Measurements from ENCODE around the gene DAGLB.
"Not testable (repeated sequence)": the region's sequence is repeated elsewhere in the genome, so short reads cannot be mapped to it uniquely, and the experiment has no call there.

The DAGLB gene

DNA sequence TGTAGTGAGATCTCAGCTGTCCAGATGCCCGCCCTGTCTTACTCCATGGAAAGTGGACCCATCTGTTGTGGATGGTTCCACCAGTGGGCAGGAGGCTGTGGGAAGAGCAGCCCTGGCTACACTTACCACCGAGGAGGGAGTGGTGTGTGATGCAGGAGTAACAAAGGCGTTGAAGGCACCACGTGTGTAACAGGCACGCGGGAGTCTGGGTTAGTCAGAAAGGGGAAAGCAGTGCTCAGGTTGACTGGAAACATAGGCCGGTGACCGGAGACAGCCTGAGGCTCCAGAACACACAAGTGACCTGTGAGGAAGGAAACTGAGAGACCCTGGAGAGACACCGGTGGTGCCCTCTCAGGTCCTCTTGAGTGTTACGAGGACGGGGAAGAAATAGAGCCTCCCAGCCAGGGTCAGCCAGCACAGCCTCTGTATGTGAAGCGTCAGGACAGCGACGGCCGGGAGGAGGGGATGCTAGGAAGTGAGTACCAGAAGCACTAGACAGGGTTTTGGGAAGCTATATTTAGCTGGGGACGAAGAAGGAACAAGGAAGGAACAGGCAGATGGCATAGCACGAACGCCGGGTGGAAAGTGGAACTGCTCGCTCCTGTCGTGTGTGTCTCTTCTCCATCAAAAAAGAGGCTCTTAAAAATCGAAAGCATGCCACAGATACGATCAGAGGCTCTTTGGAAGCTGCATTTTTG, 51.7 kb downstream of the DAGLB start:
- DNase-seq = no peak

- DNase-seq = no peak
These were observed 53.6 kb downstream of the DAGLB start for GRCh38 chr7:6394114-6394513.

DNA sequence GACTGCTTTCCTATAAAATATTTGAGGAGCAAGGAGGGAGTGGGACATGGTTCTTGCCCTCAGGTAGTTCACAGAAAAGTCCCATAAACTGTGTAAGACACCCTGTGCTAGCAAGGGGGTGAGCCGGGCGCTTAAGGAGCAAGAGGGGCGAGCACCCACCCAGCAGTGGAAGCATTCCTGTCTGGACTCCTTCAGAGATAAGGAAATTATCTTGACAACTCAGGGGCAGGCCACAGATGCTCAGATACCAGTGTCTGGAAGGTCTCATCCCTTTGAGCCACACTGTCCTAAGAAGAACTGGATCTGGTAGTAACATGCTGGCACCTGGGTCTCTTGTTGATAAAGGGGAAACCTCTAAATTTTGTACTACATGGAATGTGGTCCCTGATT, 54.1 kb downstream of the DAGLB start:
- DNase-seq = no peak

- peak; percentile 12 to 21 for DNase-seq
These were observed 54.8 kb downstream of the DAGLB start for GRCh38 chr7:6392712-6393666.

DNA sequence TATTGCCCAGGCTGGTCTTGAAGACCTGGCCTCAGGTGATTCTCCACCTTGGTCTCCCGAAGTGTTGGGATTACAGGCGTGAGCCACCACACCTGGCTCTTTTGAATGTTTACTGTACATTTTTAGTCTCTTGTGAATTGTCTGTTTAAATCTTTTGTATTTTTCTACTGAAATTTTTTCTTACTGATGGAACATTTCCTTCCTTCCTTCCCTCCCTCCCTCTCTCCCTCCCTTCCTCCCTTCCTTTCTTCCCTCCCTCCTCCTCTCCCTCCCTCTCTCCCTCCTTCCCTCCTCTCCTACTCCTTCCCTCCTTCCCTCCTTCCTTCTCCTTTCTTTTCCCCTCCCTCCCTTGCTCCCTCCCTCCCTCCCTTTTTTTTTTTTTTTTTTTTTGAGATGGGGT, 58.0 kb downstream of the DAGLB start:
- no peak for DNase-seq

DNA sequence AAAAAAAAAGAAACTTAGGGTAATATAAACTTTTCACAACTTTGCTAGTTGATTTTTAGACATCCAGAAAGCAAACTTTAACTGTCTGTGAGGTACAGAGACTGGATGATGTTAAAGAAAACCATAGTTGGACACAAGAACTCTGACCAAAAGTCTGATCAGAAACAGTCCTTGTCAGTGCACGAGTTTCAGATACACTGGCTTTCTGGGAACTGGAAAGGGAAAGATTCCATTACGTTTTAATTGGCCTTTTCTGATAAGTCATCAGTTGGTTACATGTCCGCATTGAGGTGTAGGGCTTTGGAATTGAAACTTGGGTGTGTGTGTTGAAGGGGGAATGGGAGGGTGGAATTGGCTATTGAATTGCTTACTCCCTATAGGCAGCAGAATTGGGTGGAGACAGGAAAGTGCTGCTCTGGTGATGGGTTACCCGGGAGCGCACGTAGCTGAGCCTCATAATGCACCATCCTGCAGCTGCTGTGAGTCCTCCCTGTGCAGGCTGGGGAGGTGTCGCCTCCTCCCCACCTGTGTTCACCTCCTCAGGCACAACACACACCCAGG, 59.9 kb downstream of the DAGLB start:
- DNase-seq = no peak

- no peak for DNase-seq
These were observed 61.0 kb downstream of the DAGLB start for GRCh38 chr7:6386779-6387178.

DNA sequence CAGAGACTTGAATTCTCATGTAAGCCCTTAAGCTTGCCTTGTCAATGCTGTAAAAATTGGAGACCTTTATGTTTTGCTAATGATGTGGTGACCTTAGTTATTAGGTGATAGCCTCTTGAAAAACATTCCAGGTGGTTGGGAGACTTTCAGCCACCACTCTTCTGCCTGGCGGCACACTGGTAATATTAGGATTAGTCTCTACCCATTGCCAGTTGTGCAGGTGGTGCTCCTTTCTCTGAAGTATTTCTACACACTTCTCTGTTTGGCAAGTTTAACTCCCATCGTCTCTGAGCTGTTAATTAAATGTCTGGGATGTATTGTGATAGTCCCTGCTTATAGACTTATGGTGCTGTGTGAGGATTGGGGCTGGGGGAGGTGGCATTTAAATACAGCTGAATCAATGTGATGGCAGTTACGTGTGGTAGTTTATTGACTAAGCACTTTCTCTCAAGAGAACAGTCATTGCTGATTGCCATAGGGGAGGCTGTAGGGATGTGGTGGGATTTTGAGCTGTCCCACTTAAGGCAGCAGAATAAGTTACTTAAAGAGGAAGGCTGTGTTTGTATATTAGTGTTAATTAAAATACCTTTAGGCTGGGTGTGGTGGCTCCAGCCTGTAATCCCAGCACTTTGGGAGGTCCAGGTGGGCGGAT, 61.7 kb downstream of the DAGLB start:
- DNase-seq = no peak

- DNase-seq = no peak
These were observed 62.5 kb downstream of the DAGLB start for GRCh38 chr7:6385110-6385781.

DNA sequence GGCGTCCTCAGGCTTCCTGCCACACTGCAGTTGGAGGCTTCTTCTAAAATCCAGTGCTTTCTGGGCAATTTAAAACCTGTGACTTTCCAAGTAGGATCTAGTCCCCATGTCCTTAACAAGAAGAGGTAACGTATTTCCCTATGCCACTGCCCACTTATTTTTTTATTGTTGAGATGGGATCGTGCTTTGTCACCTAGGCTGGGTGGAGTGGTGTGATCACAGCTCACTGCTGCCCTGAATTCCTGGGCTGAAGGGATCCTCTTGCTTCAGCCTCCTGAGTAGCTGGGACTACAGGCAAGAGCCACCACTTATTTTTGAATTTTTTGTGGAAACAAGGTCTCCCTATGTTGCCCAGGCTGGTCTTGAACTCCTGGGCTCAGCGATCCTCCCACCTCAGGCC, 63.4 kb downstream of the DAGLB start:
- DNase-seq = no peak

DNA sequence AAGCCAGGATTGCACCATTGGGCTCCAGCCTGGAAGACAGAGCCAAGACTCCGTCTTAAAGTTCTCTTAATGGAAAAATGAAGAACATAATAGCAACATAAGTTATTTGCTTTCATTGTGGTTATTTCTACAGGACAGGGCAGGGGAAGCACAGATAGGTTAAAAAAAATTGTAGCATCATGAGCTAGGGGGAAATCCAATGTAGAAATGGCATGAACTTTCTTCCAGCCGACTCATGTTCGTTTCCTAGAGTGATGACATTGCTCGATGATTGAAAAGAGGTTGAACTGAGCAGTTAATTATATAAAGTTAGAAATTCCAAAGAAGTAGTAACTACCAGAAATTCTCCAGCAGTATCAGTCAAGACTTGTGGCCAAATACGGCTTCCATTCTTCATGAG, 64.9 kb downstream of the DAGLB start:
- DNase-seq = no peak

- DNase-seq = not testable (repeated sequence)
These were observed 65.9 kb downstream of the DAGLB start for GRCh38 chr7:6381846-6382245.

GRCh38 chr7:6380310-6381095, 67.3 kb downstream of the DAGLB start:
- DNase-seq = no peak

DNA sequence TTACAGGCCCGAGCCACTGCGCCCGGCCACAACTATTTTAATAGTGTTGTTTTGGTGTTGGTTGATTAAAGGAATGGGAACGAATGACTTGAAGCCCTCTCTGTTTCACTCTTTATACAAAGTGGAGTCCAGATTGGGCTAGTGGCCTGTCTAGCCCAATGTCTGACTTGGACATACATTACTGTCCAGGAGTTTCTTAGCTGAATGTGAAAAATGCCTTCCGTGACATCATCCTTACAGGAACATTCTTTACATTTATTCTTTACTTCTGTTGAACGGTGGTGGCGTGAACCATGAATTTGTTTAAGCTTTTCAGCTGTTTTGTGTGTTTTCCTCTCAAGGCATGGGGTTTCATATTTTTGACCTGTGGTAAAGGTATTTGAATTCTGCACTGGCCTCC, 67.9 kb downstream of the DAGLB start:
- no peak for DNase-seq

DNA sequence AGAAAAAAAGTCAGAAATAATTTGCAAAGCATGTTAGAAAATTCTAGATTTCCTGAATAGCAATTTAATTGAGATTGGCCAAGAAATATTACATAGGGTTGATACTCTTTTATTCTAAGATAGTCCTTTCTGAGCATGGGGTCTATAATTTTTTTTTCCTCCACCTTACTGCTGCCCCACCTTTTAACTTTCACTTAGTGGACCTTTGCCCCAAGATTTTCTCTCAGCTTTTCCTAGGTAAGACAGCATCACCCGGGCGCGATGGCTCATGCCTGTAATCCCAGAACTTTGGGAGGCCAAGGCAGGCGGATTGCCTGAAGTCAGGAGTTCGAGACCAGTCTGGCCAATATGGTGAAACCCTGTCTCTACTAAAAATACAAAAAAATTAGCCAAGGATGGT, 69.2 kb downstream of the DAGLB start:
- not testable (repeated sequence) for DNase-seq

GRCh38 chr7:6376820-6377219, 70.9 kb downstream of the DAGLB start:
- DNase-seq = no peak

DNA sequence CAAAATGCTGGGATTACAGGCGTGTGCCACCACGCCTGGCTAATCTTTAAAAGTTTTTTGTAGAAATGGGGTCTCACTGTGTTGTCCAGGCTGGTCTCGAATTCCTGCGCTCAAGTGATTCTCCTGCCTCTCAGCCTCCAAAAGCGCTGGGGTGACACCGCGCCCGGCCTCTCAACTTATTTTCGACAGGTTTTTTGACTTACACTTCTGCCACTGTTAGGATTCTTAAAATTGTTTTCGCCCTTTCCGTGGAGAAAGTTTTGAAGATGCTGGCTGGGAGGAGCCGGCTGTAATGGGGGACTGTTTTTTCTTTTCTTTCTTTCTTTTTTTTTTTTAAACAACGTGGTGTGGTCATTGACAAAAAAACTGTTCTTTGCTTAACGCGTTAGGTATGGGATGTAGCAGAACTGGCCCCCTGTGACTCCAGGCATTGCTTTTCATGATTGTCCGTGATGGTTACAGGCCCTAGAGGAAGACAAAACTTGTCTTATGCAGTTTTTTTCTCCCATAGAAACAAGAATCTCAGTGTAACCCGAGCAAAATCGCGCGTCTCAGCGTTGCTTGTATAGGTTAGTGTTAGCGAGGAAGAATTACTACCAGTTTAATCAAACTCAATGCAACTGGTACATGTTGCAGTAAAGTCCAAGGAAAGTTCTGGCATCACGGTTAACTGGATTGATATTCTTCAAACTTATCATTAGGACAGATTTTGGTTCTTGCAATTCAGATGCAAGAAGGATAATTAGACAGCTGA, 72.2 kb downstream of the DAGLB start:
- peak; percentile 9 to 15 for DNase-seq

GRCh38 chr7:6367701-6368211, 80.0 kb downstream of the DAGLB start:
- no peak for DNase-seq

- no peak for DNase-seq
These were observed 82.3 kb downstream of the DAGLB start for GRCh38 chr7:6365451-6365850.

DNA sequence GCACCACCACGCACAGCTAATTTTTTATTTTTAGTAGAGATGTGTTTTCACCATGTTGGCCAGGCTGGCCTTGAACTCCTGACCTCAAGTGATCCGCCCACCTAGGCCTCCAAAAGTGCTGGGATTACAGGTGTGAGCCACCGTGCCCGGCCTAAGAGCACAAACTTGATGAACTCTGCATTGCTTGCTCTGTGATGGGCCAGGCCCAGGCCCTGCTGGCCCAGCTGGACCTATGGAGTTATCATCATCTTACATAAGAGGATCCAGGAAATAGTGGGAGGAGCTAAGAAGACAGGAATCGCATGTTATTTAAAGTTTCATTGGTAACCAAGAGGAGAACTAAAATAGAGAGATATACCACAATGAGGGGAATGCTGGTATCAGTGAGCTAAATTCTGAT, 86.9 kb downstream of the DAGLB start:
- no peak for DNase-seq

- DNase-seq = no peak
These were observed 88.0 kb downstream of the DAGLB start for GRCh38 chr7:6359734-6360133.
